Fibroblast of villous mesenchyme (primary cell): Measurements from ENCODE around the gene SPSB3. TPM values are rescaled to one million over a fixed set of nuclear protein-coding genes. Genes with fewer than 3 reads are reported as not detected.

ENCODE experiments used
- DNase-seq: peaks from one replicate; pipeline ENCODE4 v3.0.0-alpha.2; 2010; ENCODE audit warnings: low read depth
- H3K4me3 ChIP-seq: 2 replicates; pipeline ENCODE4 v1.5.1; 2011; ENCODE audit warnings: low read depth, mild to moderate bottlenecking, low read length
- total RNA-seq: library from RNA; depleted of rRNA; stranded (reverse); fragments of >200 nt; gene quantifications from 2 replicates; pipeline ENCODE4 v1.2.3, GENCODE V29; 2012
- TF ChIP-seq, protein P1 (sequence below): IDR thresholded peaks from 2 replicates; pipeline ENCODE4 v1.5.1; 2012; ENCODE audit warnings: low read depth, mild to moderate bottlenecking, low read length; ENCODE audit not compliant: insufficient read depth

SPSB3 gene
- total RNA-seq, 1 donor: 25.5 TPM

DNA sequence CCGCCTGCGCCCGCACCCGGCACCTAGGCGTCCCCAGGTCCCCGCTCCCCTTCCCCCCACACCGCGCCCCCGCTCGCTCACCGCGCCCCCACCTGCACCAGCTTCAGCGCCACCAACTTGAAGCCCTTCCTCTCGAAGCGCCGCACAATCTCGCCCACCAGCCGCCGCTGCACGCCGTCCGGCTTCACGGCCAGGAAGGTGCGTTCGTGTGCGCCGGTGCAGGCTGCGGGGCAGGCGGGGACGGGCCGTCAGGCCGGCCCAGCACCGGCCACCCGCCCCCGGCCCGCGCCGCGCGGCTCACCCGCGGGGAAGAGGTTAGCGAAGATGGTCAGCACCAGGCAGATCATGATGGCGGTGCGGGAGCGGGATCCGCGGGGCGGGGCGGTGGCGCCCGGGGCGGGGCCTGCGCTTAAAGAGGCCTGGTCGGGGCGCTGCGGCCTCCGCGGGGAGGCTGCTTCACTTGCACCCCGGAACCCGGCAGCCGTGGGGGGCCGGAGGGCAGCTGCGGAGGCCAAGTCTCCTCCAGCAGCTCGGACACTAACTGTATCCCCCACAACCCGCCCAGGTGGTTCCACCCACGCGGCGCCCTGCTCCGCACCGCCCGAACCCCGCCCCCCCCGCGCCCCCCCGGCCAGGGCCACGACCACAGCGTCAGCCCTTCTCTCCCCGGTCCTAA, 11.0 kb downstream of the SPSB3 start, which contains the start of gene NME3:
Gene NME3 (minus strand): TSS at position 356 of the 676 bp plus-strand sequence. CDS start 9 bp downstream, at position 347.
- peak within 1 kb of the TSS; percentile 81 for H3K4me3 ChIP-seq
- DNase-seq: peak; percentile 74
- TF ChIP-seq, protein P1, sequence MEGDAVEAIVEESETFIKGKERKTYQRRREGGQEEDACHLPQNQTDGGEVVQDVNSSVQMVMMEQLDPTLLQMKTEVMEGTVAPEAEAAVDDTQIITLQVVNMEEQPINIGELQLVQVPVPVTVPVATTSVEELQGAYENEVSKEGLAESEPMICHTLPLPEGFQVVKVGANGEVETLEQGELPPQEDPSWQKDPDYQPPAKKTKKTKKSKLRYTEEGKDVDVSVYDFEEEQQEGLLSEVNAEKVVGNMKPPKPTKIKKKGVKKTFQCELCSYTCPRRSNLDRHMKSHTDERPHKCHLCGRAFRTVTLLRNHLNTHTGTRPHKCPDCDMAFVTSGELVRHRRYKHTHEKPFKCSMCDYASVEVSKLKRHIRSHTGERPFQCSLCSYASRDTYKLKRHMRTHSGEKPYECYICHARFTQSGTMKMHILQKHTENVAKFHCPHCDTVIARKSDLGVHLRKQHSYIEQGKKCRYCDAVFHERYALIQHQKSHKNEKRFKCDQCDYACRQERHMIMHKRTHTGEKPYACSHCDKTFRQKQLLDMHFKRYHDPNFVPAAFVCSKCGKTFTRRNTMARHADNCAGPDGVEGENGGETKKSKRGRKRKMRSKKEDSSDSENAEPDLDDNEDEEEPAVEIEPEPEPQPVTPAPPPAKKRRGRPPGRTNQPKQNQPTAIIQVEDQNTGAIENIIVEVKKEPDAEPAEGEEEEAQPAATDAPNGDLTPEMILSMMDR: no peak

DNA sequence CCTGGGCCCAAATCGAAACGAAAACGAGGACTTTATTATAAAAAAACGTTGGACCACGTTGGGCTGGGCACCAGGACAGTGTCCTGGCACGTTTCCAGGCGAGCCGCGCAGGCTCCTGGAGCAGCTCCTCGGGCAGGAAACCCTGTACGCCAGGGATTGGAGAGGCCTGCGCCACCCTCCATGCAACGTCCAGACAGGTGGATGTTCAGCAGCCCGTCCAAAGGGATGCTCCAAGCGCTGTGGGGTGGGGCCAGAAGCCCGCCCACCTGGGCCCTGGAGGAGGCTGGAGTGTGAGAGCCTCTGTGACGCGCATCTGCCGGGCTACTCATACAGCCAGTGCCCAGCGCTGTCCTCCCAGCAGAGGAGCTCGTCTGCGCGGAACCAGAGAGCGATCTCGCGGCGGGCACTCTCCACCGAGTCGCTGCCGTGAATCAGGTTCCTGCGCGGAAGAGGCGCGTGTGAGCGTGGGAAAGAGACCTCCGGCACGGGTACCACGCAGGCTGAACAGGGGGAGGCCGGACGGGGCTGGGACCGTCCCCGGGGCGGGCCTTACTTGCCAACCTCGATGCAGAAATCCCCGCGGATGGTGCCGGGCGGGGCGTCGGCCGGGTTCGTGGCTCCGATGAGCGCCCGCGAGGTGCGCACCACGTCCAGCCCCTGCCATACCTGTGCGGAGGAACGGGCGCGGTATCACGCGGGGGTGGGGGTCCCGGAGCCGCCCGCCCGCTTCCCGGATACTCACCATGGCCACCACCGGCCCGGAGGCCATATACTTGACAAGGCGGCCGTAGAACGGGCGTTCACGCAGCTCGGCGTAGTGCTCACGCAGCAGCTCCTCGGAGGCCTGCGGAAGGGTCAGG, 11.8 kb downstream of the SPSB3 start:
- TF ChIP-seq, protein P1: no peak
- H3K4me3 ChIP-seq: peak overlapping the region; percentile 81
- peak; percentile 55 for DNase-seq

DNA sequence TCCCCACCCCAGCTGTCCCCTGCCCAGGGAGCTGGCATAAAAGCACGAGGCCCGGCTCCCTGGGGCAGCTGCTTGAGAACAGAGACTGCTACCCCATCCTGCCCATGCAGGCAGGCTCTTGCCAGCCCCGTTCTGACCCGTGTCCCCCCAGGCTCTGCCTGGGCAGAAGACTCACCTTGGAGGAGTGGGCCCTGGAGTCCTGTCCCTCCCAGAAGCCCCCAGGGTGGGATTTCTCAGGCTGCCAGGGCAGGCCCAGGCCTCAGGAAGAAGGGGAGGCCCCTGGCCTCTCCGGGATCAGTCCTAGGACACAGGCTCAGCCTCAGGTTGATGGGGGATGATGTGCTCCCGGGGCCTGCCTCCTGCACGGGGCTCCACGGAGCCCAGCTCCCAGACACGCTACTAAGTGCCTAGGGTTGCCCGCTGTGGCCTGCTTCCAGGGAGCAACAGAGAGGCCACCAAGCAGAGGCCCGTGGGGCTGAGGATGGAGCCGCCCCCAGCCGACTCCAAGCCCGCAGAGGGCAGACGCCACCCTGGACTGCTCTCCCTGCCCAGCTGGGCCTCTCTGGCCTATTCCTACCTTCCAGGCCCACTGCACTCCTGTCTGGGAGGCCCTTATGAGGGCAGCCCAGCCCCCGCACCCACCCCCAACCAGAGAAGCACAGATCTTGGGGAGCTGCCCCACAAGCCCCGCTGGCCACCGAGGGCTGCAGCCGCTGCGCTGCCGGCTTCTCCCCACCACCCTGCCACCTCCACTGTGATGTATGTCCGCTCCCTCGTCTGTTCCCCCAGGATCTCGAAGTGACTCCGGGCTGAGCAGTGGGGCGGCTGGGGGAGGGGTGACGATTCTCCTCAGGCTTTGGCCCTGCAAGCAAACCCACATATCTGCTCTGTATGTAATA, 12.7 kb downstream of the SPSB3 start:
- TF ChIP-seq, protein P1: no peak
- H3K4me3 ChIP-seq: no peak overlapping the region
- no peak for DNase-seq

DNA sequence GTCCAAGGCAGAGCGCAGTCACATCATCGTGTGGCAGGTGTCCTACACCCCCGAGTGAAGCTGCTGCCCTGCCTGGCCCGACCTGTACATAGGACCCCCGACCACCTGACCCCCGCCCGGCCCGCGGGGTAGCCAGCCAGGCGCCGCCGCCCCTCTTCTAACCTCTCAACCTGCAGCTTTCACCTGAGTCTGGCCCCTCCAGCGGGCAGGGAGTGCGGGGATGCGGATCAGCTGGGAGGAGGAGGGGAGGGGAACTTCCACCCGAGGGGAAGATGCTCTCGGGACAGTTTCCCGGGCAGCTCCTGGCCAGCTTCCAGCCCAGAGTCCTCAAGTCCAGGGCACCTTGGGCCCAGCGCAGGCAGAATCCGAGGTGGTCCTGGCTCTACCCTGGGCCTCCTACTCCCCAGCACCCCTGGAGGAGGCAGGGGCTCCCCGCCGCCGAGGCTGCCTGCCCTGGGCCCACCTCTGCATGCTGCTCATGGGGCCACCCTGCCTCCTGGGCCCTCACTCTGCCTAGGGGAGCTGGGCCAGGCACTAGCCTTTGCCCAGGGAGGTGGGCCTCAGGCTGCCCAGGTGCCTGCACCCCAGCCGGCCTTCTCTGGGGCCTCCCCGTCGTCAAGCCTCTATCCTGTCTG, 13.5 kb downstream of the SPSB3 start:
- H3K4me3 ChIP-seq: no peak overlapping the region
- TF ChIP-seq, protein P1: no peak
- no peak for DNase-seq

DNA sequence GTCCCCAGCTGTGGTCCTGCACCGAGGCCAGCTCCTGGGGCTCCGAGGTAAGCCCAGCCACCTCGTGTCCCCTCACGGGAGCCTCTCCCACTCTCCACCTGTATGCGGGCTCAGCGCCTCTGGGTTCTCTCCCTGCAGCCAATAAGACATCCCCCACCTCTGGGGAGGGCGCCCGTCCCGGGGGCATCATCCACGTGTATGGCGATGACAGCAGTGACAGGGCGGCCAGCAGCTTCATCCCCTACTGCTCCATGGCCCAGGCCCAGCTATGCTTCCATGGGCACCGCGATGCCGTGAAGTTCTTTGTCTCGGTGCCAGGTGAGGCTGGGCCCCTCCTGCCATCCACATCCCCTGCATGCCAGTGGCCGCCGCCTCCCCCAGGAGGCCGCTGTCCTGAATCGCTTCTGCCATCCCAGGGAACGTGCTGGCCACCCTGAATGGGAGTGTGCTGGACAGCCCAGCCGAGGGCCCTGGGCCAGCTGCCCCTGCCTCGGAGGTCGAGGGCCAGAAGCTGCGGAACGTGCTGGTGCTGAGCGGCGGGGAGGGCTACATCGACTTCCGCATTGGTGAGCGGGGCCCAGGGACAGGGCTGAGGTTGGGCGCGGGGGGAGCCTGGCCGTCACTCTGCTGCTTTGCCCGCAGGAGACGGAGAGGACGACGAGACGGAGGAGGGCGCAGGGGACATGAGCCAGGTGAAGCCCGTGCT, 14.2 kb downstream of the SPSB3 start:
- DNase-seq: no peak
- H3K4me3 ChIP-seq: no peak overlapping the region
- TF ChIP-seq, protein P1: no peak
